SKM-1 (cell line): ENCODE data around the gene MOB3B.
A peak's percentile ranks its signal among the peaks of the same experiment; 100 is the strongest.

ENCODE experiments used
- DNase-seq: peaks from one replicate; lab custom pipeline; 2025; ENCODE audit not compliant: unreplicated experiment; lab: John Stamatoyannopoulos, UW

MOB3B gene

GRCh38 chr9:27541740-27542139, 12.1 kb upstream of the MOB3B start:
- DNase-seq: no peak

GRCh38 chr9:27540502-27540901, 10.9 kb upstream of the MOB3B start:
- DNase-seq: no peak

- no peak for DNase-seq
Measured at GRCh38 chr9:27539479-27540441, 10.1 kb upstream of the MOB3B start.

GRCh38 chr9:27538647-27539046, 9.0 kb upstream of the MOB3B start:
- no peak for DNase-seq

GRCh38 chr9:27537756-27538155, 8.1 kb upstream of the MOB3B start:
- DNase-seq: no peak

- no peak for DNase-seq
Measured at GRCh38 chr9:27537027-27537435, 7.4 kb upstream of the MOB3B start.

GRCh38 chr9:27536168-27536567, 6.6 kb upstream of the MOB3B start:
- DNase-seq: no peak

GRCh38 chr9:27535701-27536118, 6.1 kb upstream of the MOB3B start:
- DNase-seq: peak; percentile 1

- no peak for DNase-seq
Measured at GRCh38 chr9:27534658-27535209, 5.1 kb upstream of the MOB3B start.

GRCh38 chr9:27534131-27534530, 4.5 kb upstream of the MOB3B start:
- DNase-seq: no peak

- DNase-seq: no peak
Measured at GRCh38 chr9:27533311-27533710, 3.7 kb upstream of the MOB3B start.

GRCh38 chr9:27532046-27532445, 2.4 kb upstream of the MOB3B start:
- DNase-seq: no peak

GRCh38 chr9:27530915-27531755, 1.5 kb upstream of the MOB3B start:
- no peak for DNase-seq

GRCh38 chr9:27528886-27529315, 713 bp downstream of the MOB3B start:
- peak; percentile 8 for DNase-seq

GRCh38 chr9:27528076-27528885, 1.3 kb downstream of the MOB3B start:
- DNase-seq: peak; percentile 18

GRCh38 chr9:27527702-27528075, 1.9 kb downstream of the MOB3B start:
- no peak for DNase-seq

GRCh38 chr9:27524236-27524635, 5.4 kb downstream of the MOB3B start, which contains the start of gene IFNK:
Gene IFNK (plus strand): TSS chr9:27524290. CDS start chr9:27524337, 47 bp downstream.
- DNase-seq: no peak

- DNase-seq: no peak
Measured at GRCh38 chr9:27523141-27523540, 6.5 kb downstream of the MOB3B start.

- DNase-seq: no peak
Measured at GRCh38 chr9:27520986-27521385, 8.6 kb downstream of the MOB3B start.
